ENCODE results near the gene TSHZ1.

Gene TSHZ1

DNA sequence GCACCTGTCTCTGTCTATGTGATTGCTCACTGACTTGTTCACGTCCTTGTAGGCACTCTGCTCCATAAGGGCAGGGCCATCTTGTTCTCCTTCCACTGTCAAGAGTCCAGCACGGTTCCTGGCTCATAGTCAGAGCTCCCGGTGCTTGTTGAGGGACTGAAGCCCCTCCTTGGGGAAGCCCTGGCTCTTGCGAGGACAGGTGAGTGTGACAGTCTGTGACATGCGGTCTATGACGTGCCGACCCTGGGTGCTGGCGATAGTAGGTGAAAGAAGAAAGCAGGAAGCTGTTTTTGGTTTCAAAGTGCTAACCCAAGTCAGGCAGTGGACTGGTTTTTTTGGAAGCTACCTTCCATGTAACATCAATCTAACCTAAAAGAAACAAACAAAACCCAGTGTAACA is 18.8 kb downstream of the TSHZ1 start:
- no peaks in the 10 kb centered on the region for H3K9me3 ChIP-seq (ENCODE audit: severe bottlenecking)
- no peak overlapping the region for H3K27ac ChIP-seq
- no peak for DNase-seq
- no peaks in the 10 kb centered on the region for H3K27me3 ChIP-seq (ENCODE audit: insufficient read depth, low read depth, severe bottlenecking)
- H3K4me3 ChIP-seq (ENCODE audit: low read depth, low read length): no peak overlapping the region
- no peaks in the 10 kb centered on the region for H3K36me3 ChIP-seq
- TF ChIP-seq, protein P1, sequence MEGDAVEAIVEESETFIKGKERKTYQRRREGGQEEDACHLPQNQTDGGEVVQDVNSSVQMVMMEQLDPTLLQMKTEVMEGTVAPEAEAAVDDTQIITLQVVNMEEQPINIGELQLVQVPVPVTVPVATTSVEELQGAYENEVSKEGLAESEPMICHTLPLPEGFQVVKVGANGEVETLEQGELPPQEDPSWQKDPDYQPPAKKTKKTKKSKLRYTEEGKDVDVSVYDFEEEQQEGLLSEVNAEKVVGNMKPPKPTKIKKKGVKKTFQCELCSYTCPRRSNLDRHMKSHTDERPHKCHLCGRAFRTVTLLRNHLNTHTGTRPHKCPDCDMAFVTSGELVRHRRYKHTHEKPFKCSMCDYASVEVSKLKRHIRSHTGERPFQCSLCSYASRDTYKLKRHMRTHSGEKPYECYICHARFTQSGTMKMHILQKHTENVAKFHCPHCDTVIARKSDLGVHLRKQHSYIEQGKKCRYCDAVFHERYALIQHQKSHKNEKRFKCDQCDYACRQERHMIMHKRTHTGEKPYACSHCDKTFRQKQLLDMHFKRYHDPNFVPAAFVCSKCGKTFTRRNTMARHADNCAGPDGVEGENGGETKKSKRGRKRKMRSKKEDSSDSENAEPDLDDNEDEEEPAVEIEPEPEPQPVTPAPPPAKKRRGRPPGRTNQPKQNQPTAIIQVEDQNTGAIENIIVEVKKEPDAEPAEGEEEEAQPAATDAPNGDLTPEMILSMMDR (IDR thresholded peaks at IDR 0.05; ENCODE audit: low read depth, low read length): no peak

DNA sequence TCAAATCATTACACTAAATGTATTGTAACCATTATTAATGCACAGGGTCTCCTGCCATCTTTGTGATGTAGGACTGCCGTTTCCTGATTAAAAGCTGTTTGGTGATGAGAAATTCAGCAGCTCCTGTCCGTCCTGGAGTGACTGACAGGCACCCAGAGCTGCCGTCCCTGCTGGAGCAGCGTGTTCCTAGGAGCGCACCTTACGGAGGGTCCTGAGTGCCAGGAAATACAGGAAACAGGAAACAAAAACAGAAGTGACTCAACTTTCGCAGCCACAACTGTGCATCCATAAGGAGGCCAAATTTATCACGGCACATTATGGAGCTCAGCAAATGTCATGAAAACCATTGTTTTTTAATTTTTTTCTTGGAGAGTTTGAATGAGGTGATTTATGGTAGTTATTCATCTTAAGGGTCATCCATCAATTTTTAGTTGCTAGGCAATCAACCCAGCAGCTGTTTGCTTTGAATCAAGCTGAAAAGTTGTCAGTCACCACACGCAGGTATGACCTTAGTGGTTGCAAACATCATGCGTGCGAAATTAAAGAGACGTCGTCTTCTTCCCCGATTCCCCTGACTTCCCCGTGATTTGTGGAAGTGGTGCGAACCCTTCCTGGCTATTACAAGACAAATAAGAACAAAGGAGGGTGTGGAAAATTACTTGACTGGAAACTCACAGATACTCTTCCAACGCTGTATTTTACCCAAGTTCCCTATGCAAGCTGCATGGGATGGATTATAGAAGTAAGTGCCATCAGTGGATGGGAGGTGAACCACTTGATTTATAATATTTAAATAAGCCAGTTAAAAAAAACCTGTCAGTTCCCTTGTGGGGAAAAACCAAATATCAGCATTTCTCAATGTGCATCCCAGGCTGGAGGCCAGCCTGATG is 19.8 kb downstream of the TSHZ1 start:
- no peak for DNase-seq

DNA sequence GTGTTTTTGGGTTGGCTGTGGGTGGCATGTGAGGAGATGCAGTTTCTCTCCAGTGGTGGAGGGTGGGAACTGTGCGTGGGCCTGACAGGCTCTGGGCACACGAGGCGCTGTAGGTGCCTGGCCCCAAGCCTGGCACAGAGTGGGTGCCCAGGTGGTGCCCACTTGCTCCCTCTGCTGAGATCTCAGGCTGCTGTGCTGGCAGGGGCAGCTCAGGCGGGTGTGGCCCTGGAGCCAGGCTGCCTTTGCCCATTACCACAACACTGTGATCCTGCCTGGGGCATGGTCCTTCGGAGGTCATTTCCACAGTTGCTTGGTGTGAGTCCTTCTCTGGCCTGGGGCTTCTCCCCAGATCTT is 20.4 kb downstream of the TSHZ1 start:
- no peak for DNase-seq
- Histone ChIP-seq H3K9me3 (ENCODE audit: severe bottlenecking) (no peaks in the 10 kb centered on the region), H3K27me3 (ENCODE audit: insufficient read depth, low read depth, severe bottlenecking) (no peaks in the 10 kb centered on the region), H3K27ac (no peak overlapping the region), H3K4me3 (ENCODE audit: low read depth, low read length) (no peak overlapping the region), H3K36me3 (no peaks in the 10 kb centered on the region)
- TF ChIP-seq, protein P1 (IDR thresholded peaks at IDR 0.05; ENCODE audit: low read depth, low read length): no peak

More for the DNA sequence above, 19.8 kb downstream of the TSHZ1 start:
- Histone ChIP-seq H3K27me3 (ENCODE audit: insufficient read depth, low read depth, severe bottlenecking) (no peaks in the 10 kb centered on the region), H3K4me3 (ENCODE audit: low read depth, low read length) (no peak overlapping the region), H3K36me3 (no peaks in the 10 kb centered on the region), H3K9me3 (ENCODE audit: severe bottlenecking) (no peaks in the 10 kb centered on the region), H3K27ac (no peak overlapping the region)
- TF ChIP-seq, protein P1 (IDR thresholded peaks at IDR 0.05; ENCODE audit: low read depth, low read length): no peak

GRCh38 chr18:75234901-75235300 is 24.3 kb downstream of the TSHZ1 start:
- H3K4me3 ChIP-seq (ENCODE audit: low read depth, low read length): no peak overlapping the region
- no peaks in the 10 kb centered on the region for H3K9me3 ChIP-seq (ENCODE audit: severe bottlenecking)
- DNase-seq: no peak
- TF ChIP-seq, protein P1 (IDR thresholded peaks at IDR 0.05; ENCODE audit: low read depth, low read length): no peak
- no peaks in the 10 kb centered on the region for H3K27me3 ChIP-seq (ENCODE audit: insufficient read depth, low read depth, severe bottlenecking)
- no peaks in the 10 kb centered on the region for H3K36me3 ChIP-seq
- no peak overlapping the region for H3K27ac ChIP-seq

DNA sequence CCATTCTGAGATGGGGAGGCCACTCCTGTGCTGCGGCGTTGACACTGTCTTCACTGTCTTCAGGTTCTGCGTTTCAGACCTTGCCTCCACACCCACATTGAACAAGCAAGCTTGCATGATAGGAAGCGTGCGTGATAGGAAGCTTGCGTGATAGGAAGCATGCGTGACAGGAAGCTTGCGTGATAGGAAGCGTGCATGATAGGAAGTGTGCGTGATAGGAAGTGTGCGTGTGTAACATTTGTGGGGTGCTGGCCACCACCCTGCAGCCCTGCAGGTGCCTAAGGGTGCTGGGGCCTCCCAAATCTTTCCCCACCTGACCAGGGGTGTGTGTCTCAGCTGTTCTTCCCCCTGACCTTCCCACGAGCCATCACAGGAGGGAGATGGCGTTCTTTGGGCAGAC is 25.3 kb downstream of the TSHZ1 start:
- H3K4me3 ChIP-seq (ENCODE audit: low read depth, low read length): no peak overlapping the region
- TF ChIP-seq, protein P1 (IDR thresholded peaks at IDR 0.05; ENCODE audit: low read depth, low read length): no peak
- no peak for DNase-seq
- peaks cover under 1% of the 10 kb centered on the region for H3K9me3 ChIP-seq (ENCODE audit: severe bottlenecking)
- H3K27ac ChIP-seq: no peak overlapping the region
- H3K36me3 ChIP-seq: no peaks in the 10 kb centered on the region
- no peaks in the 10 kb centered on the region for H3K27me3 ChIP-seq (ENCODE audit: insufficient read depth, low read depth, severe bottlenecking)

DNA sequence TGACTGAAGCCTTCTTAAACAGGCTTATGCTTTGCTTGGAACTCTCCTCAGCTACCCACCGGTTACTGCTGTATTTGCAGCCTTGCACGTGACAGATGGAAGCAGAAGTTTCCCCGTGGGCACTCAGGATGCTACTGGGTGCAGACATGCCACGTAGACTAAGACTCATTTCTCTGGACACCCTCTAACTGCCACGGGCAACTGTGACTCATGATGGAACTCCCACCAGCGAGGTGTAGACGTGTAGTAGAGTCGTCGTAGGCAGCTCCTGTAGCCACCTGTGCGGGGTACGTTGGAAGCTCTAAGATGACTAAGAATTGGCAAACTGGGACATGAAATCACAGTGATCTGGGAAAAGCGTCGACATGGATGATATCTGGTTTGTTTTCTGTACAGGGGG is 27.5 kb downstream of the TSHZ1 start:
- no peak for DNase-seq
- Histone ChIP-seq H3K4me3 (ENCODE audit: low read depth, low read length) (no peak overlapping the region), H3K9me3 (ENCODE audit: severe bottlenecking) (peaks cover 2% of the 10 kb centered on the region), H3K27ac (no peak overlapping the region), H3K36me3 (no peaks in the 10 kb centered on the region), H3K27me3 (ENCODE audit: insufficient read depth, low read depth, severe bottlenecking) (no peaks in the 10 kb centered on the region)
- TF ChIP-seq, protein P1 (IDR thresholded peaks at IDR 0.05; ENCODE audit: low read depth, low read length): no peak

Data from WERI-Rb-1 (cell line).